ENCODE results near the gene SNX14.
"Not testable (repeated sequence)": the region's sequence is repeated elsewhere in the genome, so short reads cannot be mapped to it uniquely, and the experiment has no call there.

The SNX14 gene

DNA sequence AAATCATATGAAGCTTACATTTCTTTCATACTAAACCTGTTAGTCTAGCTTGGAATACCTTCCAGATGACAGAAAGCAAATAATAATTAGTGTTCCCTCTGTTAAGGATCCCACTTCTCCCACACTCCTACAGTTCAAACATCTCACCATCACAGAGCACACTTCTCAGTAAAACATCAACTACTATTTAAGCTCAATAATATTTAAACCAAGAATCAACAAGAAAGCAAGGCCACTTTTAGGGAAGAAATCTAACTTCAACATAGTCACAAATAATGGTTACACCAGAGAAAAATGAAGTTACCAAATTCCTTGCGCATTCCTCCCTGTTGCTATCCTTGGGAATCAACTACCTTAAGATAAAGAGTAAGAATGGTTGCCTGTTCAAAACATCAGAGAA is 1.6 kb downstream of the SNX14 start:
- no peak for DNase-seq (ENCODE audit: low read depth in 1 of 2, low spot score in 1 of 2)

DNA sequence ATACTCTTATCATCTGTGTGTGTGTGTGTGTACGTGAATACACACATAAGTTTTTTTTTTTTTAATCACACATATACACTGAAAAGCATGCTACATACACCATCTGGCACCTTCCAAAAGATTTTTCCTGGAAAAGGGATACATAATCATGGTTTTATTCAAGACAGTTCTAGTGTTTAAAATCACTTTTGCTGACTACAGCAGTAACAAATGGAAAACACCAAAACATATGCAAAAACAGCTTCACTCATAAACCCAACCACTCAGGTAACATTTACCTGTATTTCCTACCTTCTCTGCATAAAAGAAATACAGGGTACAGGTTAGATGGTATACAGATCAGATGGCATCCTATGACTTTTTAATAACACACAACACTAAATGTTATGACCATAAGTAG is 2.5 kb downstream of the SNX14 start:
- DNase-seq (ENCODE audit: low read depth in 1 of 2, low spot score in 1 of 2) = no peak

DNA sequence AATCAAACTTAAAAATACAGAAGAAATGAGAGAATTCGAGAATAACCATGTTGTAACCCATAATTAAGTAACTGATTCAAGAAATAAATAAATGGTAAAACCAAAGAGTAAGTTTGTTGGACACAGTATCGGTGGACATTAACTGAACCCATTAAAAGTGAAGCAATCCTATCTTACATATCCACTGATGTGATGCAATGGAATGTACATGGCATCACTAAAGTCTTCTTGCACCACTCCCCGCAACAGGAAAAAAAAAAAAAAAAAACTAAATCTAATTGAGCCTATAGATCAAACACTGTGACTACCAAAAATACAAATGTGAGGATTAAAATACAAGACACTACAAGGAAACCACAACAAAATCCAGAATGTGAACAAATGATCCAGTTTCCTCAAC is 7.9 kb downstream of the SNX14 start:
- DNase-seq (ENCODE audit: low read depth in 1 of 2, low spot score in 1 of 2) = no peak

DNA sequence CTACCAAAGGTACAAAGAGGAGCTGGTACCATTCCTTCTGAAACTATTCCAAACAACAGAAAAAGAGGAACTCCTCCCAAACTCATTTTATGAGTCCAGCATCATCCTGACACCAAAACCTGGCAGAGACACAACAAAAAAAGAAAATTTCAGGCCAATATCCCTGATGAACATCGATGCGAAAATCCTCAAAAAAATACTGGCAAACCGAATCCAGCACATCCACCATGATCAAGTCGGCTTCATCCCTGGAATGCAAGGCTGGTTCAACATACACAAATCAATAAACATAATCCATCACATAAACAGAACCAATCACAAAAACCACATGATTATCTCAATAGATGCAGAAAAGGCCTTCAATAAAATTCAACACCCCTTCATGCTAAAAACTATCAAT is 10.8 kb downstream of the SNX14 start:
- not testable (repeated sequence) for DNase-seq (ENCODE audit: low read depth in 1 of 2, low spot score in 1 of 2)

DNA sequence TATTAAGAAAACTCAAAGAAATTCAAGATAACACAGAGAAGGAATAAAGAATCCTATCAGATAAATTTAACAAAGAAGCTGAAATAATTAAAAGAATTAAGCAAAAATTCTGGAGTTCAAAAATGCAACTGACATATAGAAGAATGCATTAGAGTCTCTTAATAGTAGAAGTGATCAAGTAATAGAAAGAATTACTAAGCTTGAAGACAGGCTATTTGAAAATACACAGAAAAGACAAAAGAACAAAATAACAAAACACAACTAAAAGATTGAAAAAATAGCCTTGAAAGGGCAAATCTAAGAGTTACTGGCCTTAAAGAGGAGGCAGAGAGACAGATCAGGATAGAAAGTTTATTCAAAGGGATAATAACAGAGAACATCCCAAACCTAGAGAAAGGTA is 12.1 kb downstream of the SNX14 start:
- no peak for DNase-seq (ENCODE audit: low read depth in 1 of 2, low spot score in 1 of 2)

DNA sequence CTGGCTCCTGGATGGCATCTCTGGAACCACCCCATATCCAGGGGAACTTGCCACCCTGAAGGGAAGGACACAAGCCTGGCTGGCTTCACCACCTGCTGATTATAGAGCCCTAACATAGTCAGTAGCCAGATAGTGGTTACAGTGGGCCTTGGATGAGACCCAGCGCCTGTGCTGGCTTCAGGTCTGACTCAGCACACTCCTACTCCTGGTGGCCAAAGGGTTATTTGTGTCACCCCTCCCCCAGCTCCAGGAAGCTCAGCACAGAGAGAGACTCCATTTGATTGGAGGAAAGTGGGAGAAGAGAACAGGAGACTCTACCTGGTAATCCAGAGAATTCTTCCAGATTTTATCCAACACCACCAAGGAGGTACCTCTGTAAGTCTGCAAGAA is 12.8 kb downstream of the SNX14 start:
- DNase-seq (ENCODE audit: low read depth in 1 of 2, low spot score in 1 of 2) = no peak

DNA sequence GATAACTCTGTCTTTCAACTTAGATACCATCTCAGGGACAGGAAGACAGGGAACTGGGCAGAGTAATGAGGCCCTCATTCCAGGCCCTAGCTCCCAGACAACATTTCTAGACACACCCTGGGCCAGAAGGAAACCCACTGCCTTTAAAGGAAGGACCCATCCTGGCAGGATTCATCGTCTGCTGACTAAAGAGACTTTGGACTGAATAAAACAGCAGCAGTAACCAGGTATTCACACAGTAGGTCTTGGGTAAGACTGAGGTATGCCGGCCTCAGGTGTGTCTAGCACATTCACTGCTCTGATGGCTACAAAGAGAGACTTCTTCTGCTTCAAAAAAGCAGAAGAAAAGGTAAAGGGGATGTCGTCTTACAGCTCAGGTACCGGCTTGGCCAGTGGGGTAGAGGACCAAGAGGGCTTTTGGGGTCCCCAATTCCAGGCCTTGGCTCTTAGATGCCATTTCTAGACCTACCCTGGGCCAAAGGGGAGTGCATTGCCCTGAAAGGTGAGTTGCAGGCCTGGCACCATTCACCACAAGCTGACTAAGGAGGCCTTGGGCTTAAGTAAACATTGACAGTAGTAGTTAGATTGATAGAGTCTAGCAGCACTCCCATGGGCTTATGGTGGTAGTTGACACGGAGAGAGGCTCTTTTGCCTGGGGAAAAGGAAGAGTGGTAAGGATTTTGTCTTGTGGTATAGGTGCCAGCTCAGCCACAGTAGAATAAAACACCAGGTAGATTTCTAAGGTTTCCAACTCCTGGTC is 13.4 kb downstream of the SNX14 start:
- DNase-seq (ENCODE audit: low read depth in 1 of 2, low spot score in 1 of 2) = no peak

DNA sequence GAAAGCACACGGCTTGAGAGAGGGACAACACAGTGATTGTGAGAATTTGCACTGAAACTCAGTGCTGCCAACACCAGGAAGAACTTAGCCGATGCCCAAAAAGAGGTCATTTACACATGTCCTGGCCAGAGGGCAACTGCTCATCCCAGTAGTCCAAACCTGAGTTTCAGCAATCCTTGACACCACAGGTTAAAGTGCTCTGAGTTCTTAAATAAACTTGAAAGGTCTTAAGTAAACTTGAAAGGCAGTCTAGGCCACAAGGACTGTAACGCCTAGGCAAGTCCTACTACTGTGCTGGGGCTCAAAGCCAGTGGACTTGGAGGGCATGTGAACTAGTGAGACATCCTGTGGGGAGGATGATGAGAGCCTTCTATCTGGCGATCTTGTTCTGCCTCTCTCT is 14.1 kb downstream of the SNX14 start:
- no peak for DNase-seq (ENCODE audit: low read depth in 1 of 2, low spot score in 1 of 2)

DNA sequence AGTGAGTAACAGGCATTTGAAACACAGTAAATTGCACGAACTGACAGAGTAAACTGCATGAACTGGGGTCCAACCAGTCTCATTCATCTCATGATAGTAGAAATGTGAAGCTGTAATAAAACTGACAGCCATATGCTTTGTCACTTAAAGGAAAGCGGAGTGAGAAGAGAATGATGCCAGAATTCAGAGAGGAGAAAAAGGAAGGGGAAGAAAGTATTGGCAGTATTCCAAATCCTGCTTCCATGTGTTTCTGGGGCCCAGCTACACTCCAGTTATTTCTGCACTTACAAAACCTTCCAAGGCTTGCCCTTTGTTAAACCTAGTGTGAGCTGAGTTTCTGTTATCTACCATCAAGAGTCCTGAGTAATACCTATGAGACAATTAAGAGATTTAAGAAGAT is 17.2 kb downstream of the SNX14 start:
- DNase-seq (ENCODE audit: low read depth in 1 of 2, low spot score in 1 of 2) = no peak

DNA sequence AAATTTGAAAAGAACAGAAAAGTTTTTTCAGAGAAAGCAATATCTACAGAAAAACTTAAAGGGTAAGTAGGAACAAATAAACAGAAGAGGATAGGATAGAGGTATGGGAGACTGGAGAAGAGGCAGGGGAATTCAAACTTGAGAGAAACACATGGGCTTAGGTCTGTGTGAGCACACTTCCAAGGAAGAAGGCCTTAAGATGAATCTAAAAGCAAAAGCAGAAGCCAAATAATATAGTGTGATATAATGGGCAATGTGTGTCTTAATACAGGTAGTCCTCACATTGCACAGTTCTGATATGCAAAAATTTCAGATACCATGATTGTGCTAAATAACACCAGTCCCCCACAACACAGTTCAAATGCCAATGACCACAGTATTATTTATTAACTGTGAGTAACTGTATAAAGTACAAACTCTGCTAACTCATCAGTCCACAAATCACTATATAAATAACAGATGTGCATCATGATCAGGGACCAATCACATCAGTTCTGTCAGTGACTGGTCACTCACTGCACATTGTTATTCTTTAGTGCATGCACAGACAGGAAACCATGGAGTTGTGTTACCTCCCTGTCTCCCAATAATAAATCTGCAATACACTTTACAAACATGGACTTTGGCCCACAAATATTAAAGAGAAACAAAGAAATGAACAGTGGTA is 18.6 kb downstream of the SNX14 start:
- DNase-seq (ENCODE audit: low read depth in 1 of 2, low spot score in 1 of 2) = no peak

DNA sequence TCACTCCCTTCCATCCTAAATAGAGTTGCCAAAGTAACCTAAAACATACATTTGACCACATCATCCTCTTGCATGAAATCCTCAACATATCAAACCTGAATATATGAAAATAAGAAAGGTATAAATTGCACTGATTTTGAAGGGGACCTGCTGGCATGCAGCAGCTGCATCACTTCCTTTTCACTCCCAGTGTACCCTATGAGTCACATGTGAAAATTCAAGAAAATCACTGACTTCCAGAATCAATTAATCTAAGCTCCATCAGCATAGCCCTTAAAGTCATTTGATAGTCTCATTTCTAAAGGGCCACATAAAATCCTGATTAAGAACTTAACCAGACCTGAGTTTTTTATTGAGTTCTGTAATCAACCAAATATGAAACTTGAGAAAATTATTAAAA is 24.3 kb downstream of the SNX14 start:
- DNase-seq (ENCODE audit: low read depth in 1 of 2, low spot score in 1 of 2) = no peak

DNA sequence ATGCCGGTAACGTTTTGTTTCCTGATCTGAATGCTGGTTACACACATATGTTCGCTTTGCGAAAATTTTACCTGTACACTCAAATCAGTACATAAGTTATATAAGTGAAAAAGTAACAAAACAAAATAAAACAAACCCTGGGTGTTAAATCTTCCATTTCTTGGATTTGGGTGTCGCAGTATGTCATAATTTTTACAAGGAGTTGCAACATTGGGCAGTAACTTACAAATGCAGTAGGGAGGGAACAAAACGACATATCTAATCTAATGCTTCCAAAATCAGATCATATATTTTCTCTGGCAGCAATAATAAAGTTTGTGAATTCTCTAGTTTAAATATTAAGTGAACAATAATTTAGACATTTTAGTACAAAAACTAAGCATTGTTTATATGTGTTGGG is 25.2 kb downstream of the SNX14 start:
- DNase-seq (ENCODE audit: low read depth in 1 of 2, low spot score in 1 of 2) = no peak

DNA sequence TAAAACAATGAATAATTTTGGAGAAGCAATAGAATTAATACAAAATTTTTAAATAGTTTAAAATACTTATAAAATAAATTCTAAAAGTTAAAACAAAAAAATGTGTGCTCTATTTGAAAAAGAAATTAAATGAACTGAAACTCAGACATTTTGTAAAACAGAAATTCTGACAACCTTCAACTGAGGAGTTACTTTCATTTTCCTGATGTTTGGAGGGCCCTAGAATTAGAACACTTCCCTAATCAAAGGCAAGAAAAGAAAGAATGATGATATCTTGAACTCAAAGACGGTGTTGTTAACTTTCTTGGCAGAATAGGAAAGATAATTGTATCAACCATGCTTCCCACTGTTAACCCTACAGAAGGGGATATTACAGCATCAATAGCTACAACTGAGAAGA is 27.9 kb downstream of the SNX14 start:
- DNase-seq (ENCODE audit: low read depth in 1 of 2, low spot score in 1 of 2) = no peak

DNA sequence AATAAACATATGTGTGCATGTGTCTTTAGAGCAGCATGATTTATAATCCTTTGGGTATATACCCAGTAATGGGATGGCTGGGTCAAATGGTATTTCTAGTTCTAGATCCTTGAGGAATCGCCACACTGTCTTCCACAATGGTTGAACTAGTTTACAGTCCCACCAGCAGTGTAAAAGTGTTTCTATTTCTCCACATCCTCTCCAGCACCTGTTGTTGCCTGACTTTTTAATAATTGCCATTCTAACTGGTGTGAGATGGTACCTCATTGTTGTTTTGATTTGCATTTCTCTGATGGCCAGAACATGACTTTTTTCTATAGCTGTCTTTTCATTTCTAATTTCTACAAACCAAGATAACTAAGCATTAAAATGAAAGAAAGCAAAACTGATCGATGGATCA is 29.4 kb downstream of the SNX14 start:
- not testable (repeated sequence) for DNase-seq (ENCODE audit: low read depth in 1 of 2, low spot score in 1 of 2)

DNA sequence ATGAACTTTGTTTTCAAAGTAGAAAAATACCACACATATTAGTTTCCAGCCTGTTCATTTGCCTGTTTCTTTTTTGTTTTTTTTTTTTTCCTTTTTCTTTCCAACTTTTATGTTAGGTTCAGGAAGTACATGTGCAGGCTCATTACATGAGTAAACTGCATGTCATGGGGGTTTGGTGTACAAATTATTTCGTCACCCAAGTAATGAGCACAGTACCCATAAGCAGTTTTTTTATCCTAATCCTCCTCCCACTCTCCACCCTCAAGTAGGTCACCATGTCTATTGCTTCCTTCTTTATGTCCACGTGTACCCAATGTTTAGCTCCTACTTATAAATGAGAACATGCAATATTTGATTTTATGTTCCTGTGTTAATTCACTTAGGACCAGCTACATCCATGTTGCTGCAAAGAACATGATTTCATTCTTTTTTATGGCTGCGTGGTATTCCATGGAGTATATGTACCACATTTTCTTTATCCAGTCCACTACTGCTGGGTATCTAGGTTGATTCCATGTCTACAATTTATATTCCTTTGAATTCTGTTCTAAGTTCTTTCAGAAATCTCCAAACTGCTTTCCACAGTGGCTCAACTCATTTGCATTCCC is 31.8 kb downstream of the SNX14 start:
- no peak for DNase-seq (ENCODE audit: low read depth in 1 of 2, low spot score in 1 of 2)

DNA sequence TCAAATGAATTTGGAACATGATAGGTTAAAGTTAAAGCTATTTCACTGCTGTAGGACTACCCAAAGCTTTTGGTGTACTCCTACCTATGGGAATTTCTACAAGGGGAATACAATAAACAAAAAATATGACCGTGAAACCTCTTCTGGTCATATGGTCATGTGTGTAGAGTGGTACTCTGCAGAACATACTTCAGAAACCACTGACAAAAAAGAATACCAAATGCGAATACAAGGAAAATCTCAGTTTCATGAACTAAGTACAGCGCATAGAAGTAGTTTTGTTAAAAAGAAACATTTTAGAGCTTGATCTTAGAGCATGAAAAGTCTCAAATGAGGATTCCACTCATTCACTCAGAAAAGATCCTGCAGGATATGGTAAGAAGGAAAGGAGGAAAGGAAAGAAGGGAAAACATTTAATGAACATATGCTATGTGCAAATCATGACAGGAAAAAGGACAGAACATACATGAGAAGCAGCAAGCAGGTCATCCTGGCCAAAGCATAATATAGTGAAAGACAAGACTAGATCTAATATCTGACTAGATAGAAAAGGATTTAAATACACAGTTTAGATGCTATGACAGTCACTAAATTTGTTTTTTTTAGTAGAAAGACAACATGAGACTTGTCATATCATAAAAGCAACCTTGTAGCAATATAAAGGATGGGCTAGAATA is 36.5 kb downstream of the SNX14 start:
- no peak for DNase-seq (ENCODE audit: low read depth in 1 of 2, low spot score in 1 of 2)

DNA sequence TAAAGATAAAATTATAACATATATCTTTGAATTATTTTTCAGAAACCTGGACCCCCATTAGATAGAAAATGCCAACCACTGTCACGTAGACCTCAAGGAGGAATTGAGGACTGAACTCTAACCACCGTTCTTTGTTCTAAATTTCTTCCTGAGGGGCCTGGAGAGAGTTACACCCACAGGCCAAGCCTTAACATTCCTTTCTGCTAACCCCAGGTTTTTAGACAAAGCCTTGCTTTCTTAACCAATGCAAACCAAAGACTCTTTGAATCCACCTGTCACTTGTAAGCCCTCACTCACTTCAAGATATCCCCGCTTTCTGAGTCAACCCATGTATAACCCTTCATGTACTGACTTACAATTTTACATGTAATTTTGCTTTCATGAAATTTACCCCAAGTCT is 41.0 kb downstream of the SNX14 start:
- no peak for DNase-seq (ENCODE audit: low read depth in 1 of 2, low spot score in 1 of 2)

DNA sequence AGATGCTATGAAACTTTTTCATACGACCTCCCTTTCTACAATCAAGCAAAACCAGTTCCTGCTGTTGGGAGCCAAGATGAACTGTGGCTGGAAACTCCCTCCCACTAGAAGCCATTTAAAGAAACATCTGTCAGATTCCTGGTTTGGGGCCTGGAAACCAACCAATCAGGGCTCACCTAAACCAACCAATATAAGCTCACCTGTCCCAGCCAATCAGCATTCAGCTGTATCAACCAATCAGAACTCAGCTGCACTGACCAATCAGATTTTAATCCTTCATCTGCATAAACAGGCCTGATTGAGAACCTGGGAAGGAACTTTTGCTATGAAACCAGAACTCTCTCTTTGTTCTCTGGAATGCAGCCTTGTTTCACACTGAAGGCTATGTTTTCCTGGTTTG is 42.4 kb downstream of the SNX14 start:
- DNase-seq (ENCODE audit: low read depth in 1 of 2, low spot score in 1 of 2) = no peak

DNA sequence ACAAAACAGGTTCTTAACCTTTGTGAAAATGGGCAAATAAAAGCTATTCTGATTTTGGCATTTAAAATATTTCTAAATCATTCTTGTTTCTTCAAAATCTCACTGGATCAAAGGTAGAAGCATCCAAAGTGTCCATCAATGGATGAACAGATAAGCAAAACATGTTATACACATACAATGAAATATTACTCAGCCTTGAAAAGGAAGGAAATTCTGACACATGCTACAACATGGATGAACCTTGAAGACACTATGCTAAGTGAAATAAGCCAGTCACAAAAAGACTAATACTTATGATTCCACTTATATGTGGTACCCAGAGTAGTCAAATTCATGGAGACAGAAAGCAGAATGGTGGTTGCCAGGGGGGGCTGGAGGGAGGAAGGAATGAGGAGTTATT is 45.9 kb downstream of the SNX14 start:
- DNase-seq (ENCODE audit: low read depth in 1 of 2, low spot score in 1 of 2) = no peak

DNA sequence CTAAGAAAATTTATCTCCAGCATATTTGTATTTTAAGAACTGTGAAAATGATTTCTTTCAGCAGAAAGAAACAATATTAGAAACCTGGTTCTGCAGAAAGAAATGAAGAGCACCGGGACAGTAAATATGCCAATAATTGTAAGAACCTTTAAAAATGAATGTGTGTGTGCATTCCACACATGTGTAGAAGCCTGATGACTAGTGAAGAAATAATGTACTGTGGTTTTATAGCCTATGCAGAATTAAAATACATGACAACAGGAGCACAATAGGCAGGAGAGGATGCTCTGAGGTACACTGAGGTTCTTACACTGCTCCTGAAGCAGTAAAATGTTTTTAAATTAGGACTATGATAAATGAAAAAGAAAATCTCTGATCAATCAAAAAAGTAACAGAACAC is 48.9 kb downstream of the SNX14 start:
- DNase-seq (ENCODE audit: low read depth in 1 of 2, low spot score in 1 of 2) = no peak

DNA sequence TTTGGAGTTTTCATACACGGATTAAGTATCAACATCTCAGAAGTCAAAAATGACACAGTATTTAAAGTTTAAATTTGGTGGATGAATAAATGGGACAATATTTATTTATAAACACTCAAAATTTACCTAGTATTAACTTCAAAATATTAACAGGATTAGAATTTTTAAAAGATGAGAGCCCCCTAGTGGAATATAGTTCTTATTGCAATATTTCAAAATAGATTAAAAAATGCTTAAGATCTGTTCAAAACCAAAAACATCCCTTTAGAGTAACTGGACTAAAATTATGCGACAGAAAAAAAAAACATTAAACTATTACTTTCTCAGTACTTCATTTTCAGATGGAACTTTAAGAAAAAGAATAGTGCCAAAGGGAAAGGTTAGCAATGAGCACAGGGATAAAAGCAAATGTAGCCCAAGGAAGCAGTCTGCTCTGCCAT is 56.6 kb downstream of the SNX14 start:
- DNase-seq (ENCODE audit: low read depth in 1 of 2, low spot score in 1 of 2) = no peak

DNA sequence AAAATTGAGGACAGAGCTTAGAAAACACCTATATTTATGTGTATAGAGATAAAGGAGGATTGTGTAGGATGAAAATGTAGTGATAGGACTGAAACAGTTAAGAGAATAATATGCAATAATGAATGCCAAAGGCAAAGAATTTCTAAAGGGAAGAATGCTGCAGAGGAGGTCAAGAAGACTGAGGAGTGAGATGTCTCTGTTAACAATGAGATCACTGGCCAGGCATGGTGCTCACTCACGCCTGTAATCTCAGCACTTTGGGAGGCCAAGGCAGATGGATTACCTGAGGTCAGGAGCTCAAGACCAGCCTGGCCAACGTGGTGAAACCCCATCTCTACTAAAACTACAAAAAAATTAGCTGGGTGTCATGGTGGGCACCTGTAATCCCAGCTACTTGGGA is 69.4 kb downstream of the SNX14 start:
- not testable (repeated sequence) for DNase-seq (ENCODE audit: low read depth in 1 of 2, low spot score in 1 of 2)
